HEK293 (cell line): Measurements from ENCODE around the gene HPCAL1.

ENCODE experiments used
- CTCF ChIA-PET: fragments of 350-600 bp; formaldehyde crosslinking; extraction: SDS; loops from one replicate; lab custom pipeline; 2021; ENCODE audit warnings: antibody characterized with exemption; lab: Yijun Ruan, JAX
- POLR2A ChIA-PET: fragments of 300-600 bp; formaldehyde crosslinking; extraction: SDS; loops from one replicate; lab custom pipeline; 2020; ENCODE audit warnings: antibody characterized with exemption, inconsistent platforms; lab: Yijun Ruan, JAX
- H3K27ac ChIP-seq: fragments of 200-500 bp; sonication (Bioruptor generic); 2 replicates; pipeline ENCODE4 v1.5.1; 2014; ENCODE audit warnings: low read depth, low read length, control low read depth, inconsistent platforms; ENCODE audit errors: extremely low read depth
- H3K36me3 ChIP-seq, 2 experiments: fragments of 200-500 bp in 1 of 2; sonication (Bioruptor generic) in 1 of 2; 1 replicate in 1 of 2; 2 replicates in 1 of 2; pipeline ENCODE4 v1.5.1; 2014 to 2017; ENCODE audit warnings: inconsistent platforms in 2 of 2, low read length in 2 of 2; ENCODE audit not compliant: control insufficient read depth in 2 of 2, insufficient read depth in 1 of 2
- H3K4me1 ChIP-seq: fragments of 200-500 bp; sonication (Bioruptor generic); 2 replicates; pipeline ENCODE4 v1.5.1; 2014; ENCODE audit warnings: mild to moderate bottlenecking, low read length, inconsistent platforms; ENCODE audit not compliant: control insufficient read depth, insufficient read depth
- H3K4me3 ChIP-seq: 2 replicates; pipeline ENCODE4 v1.5.1; 2011; ENCODE audit warnings: low read depth, mild to moderate bottlenecking, control low read depth, low read length, moderate library complexity
- H3K9me3 ChIP-seq: fragments of 200-500 bp; sonication (Bioruptor generic); 2 replicates; pipeline ENCODE4 v1.5.1; 2014; ENCODE audit warnings: low read depth, low read length, inconsistent platforms; ENCODE audit not compliant: control insufficient read depth, insufficient read depth
- BCL6B ChIP-seq: fragments of 450-650 bp; formaldehyde crosslinking; IDR thresholded peaks from 2 replicates; pipeline ENCODE4 v1.5.1; 2017; ENCODE audit warnings: missing biosample characterization, missing genetic modification characterization
- PRDM4 ChIP-seq: fragments of 450-650 bp; formaldehyde crosslinking; IDR thresholded peaks from 2 replicates; pipeline ENCODE4 v1.5.1; 2017; ENCODE audit warnings: missing biosample characterization, missing genetic modification characterization
- ZBTB10 ChIP-seq: fragments of 450-650 bp; formaldehyde crosslinking; IDR thresholded peaks from 2 replicates; pipeline ENCODE4 v1.5.1; 2016; ENCODE audit warnings: missing biosample characterization, missing genetic modification characterization
- ZBTB11 ChIP-seq: fragments of 450-650 bp; formaldehyde crosslinking; conservative IDR thresholded peaks from 2 replicates; pipeline ENCODE4 v1.5.1; 2016; ENCODE audit warnings: low read depth, missing biosample characterization, missing genetic modification characterization
- ZNF26 ChIP-seq: fragments of 450-650 bp; formaldehyde crosslinking; IDR thresholded peaks from 2 replicates; pipeline ENCODE4 v1.5.1; 2016; ENCODE audit warnings: missing biosample characterization, missing genetic modification characterization
- ZNF266 ChIP-seq: fragments of 450-650 bp; formaldehyde crosslinking; IDR thresholded peaks from 2 replicates; pipeline ENCODE4 v1.5.1; 2016; ENCODE audit warnings: missing biosample characterization, missing genetic modification characterization, low read depth
- ZNF324 ChIP-seq: fragments of 450-650 bp; formaldehyde crosslinking; IDR thresholded peaks from 2 replicates; pipeline ENCODE4 v1.5.1; 2016; ENCODE audit warnings: missing biosample characterization, missing genetic modification characterization
- ZNF335 ChIP-seq: fragments of 450-650 bp; formaldehyde crosslinking; conservative IDR thresholded peaks from 2 replicates; pipeline ENCODE4 v1.5.1; 2016; ENCODE audit warnings: missing biosample characterization, missing genetic modification characterization
- ZNF398 ChIP-seq: fragments of 450-650 bp; formaldehyde crosslinking; IDR thresholded peaks from 2 replicates; pipeline ENCODE4 v1.5.1; 2017; ENCODE audit warnings: missing biosample characterization, missing genetic modification characterization
- ZNF514 ChIP-seq: fragments of 450-650 bp; formaldehyde crosslinking; IDR thresholded peaks from 2 replicates; pipeline ENCODE4 v1.5.1; 2016; ENCODE audit warnings: missing biosample characterization, missing genetic modification characterization
- ZNF792 ChIP-seq: fragments of 450-650 bp; formaldehyde crosslinking; IDR thresholded peaks from 2 replicates; pipeline ENCODE4 v1.5.1; 2016; ENCODE audit warnings: missing biosample characterization, missing genetic modification characterization

The HPCAL1 gene

GRCh38 chr2:10460366-10460796 is 157.7 kb downstream of the HPCAL1 start (continued):
- TF ChIP-seq ZBTB11 (tag by site-specific recombination) (no peak), ZNF792 (tag by site-specific recombination) (no peak), ZNF398 (tag by site-specific recombination) (no peak), ZNF335 (tag by site-specific recombination) (no peak), ZNF514 (tag by site-specific recombination) (no peak), ZNF26 (tag by site-specific recombination) (no peak)

- TF ChIP-seq BCL6B (tag by site-specific recombination), result no peak
- POLR2A ChIA-PET, result interaction anchor here (1.7 kb wide), 1 partner anchor 14 kb away, joined by 6 read pairs; the partner anchor contains the start of gene ODC1
- Histone ChIP-seq H3K4me3 (no peak overlapping the region), H3K27ac (no peak overlapping the region), H3K4me1 (no peaks in the 10 kb centered on the region), H3K9me3 (no peaks in the 10 kb centered on the region), H3K36me3 (no peaks in the 10 kb centered on the region)
- CTCF ChIA-PET, result no interaction called here
Measured at GRCh38 chr2:10462178-10463083, 159.7 kb downstream of the HPCAL1 start.

- ChIA-PET POLR2A (interaction anchor here (0.5 kb wide), 1 partner anchor 82 kb away, joined by 3 read pairs; no protein-coding TSS in a partner anchor), CTCF (no interaction called here)
- no peaks in the 10 kb centered on the region for H3K4me1 ChIP-seq
- TF ChIP-seq ZNF266 (tag by site-specific recombination) (no peak), ZNF324 (tag by site-specific recombination) (no peak), PRDM4 (no peak), ZBTB10 (no peak)
- no peak overlapping the region for H3K27ac ChIP-seq
- no peaks in the 10 kb centered on the region for H3K36me3 ChIP-seq
- no peaks in the 10 kb centered on the region for H3K9me3 ChIP-seq
- H3K4me3 ChIP-seq, result no peak overlapping the region
Measured at GRCh38 chr2:10465910-10466309, 163.2 kb downstream of the HPCAL1 start.
